ENCODE data around the gene TMEM123.
"Not testable (repeated sequence)": the region's sequence is repeated elsewhere in the genome, so short reads cannot be mapped to it uniquely, and the experiment has no call there.

Gene TMEM123

DNA sequence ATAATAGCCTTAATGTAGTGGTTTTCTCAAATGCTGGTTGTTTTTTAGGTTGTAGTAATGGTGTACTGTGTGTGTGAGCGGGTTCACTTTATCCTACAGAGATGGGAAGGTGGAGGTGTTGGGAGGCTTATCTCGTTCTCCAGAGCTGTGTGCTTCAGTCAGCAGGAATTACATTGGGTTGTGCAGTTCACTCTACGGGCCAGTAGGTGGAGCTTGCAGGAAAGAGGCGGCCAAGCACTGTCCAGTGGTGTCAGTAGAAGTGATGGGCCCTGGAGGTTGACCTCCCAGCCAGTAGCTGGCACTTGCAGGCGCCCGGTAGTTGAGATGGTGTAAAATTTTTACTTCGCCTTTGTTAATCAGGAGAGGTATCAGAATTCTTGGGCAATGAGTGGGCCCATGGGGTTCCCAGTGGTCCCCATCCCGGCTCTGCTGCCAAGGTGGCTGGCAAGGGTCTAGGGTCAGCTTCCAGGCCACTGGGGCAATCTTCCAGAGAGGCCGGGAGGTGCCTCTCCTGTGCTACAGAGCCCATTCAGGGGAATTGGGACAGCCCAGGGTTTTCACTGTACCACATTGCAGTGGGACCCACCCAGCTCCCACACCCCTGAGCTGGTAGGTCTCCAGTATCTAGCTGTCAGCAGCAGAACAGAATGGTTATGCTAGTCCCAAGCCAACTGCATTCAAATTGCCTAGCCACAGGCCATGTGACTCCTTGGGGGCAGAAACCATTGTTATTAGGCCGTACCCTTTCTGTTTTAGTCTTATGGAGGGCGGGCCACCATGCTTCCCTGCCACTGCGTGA lies 61.7 kb downstream of the TMEM123 start:
- no peak for DNase-seq

DNA sequence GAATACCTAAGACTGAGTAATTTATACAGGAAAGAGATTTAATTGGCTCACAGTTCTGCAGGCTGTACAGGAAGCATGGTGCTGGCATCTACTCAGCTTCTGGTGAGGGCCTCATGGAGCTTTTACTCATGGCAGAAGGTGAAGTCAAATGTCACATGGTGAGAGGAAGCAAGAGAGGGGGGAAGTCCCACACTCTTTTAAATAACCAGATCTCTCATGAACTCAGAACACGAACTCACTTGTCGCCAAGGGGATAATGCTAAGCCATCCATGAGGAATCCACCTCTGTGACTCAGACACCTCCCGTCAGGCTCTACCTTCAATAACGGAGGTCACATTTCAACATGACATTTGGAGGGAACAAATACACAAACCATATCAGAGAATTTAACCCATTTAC lies 63.3 kb downstream of the TMEM123 start:
- DNase-seq: no peak

DNA sequence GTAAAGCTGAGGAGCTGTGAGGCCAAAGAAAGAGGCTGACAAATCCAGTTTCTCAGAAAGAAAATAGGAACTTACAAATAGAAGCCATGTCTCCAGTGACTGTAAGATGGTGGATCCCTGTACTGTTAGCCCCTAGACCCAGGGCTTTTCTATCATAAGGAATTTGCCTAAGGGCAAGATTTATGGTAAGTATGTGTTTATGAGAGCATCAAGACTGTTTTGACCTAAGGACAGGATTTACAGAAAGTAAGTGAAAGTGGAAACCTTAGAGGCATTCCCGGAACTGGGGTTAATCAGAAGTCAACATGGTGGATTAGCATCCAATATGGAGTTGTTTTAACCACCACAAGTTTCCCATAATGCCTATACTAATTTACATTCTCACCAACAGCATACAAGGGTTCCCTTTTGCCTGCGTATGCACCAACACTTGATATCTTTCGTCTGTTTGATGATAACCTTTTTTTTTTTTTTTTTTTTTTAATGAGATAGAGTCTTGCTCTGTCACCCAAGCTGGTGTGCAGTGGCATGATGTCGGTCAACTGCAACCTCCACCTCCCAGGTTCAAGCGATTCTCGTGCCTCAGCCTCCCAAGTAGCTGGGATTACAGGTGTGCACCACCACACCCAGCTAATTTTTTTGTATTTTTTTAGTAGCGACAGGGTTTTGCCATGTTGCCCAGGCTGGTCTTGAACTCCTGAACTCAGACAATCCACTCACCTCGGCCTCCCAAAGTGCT lies 65.4 kb downstream of the TMEM123 start:
- DNase-seq: no peak

DNA sequence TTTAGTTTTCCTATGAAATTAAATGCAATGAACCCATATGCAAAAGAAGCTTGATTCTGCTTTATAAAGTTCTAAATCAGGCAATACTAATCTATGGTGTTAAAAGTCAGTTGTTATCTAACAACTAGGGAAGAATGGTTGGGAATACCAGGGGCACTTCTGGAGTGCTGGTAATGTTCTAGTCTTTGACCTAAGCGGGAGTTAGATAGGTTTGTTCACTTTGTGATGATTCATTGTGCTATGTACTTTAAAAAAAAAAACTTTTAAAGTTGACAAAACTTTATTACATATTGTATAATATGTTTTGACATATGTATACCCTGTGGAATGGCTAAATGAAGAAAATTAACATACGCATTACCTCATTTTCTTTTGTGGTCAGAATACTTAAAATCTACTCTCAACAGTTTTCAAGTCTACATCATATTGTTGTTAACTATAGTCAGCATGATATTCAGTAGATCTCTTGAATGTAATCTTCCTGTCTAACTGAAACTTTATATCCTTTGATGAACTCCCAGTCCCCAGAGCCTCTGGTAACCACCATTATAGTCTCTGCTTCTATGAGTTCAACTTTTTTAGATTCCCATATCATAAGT lies 66.3 kb downstream of the TMEM123 start:
- no peak for DNase-seq

GRCh38 chr11:102385085-102386007 lies 67.2 kb downstream of the TMEM123 start:
- DNase-seq: no peak

GRCh38 chr11:102384419-102385079 lies 68.0 kb downstream of the TMEM123 start:
- no peak for DNase-seq

DNA sequence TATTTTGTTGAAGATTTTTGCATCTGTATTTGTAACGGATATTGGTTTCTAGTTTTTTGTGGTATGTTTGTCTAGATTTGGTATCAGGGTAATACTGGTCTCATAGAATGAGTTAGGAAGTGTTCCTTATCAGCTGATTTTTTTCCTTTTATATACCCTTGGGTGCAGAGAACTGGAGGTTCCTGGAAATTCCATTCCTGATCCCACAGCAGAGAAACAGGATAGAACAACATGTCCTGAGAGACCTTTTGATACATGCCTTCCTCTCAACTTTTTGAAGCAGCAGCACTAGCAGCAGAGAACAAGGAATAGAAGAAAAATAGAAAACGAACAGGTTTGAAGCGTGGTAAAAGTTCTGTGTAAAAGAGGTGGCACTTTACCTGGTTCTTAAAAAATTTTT lies 68.7 kb downstream of the TMEM123 start:
- no peak for DNase-seq

DNA sequence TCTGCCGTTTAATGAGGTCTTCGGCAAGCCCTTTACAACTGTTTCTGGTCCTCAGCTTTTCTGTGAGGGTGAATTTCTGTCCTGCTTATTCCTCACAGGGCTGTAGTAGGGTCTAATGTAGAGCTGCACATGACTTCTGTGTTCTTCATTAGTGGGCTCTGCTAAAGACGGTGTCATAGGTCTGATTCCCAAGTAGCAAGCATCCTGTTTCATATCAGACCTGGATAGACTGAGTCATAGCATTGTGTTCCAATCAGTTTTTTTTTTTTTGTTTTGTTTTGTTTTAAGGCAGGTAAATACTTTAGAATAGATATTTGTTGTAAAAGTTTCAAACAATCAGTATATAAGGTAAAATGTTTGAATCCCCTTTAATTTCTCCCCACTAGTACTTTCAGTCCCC lies 70.2 kb downstream of the TMEM123 start:
- no peak for DNase-seq

- DNase-seq: no peak
Observed at GRCh38 chr11:102378818-102379217, 73.7 kb downstream of the TMEM123 start.

- no peak for DNase-seq
Observed at GRCh38 chr11:102377891-102378290, 74.7 kb downstream of the TMEM123 start.

- no peak for DNase-seq
Observed at GRCh38 chr11:102375720-102376399, 76.7 kb downstream of the TMEM123 start.

- not testable (repeated sequence) for DNase-seq
Observed at GRCh38 chr11:102374633-102375424, 77.7 kb downstream of the TMEM123 start.

DNA sequence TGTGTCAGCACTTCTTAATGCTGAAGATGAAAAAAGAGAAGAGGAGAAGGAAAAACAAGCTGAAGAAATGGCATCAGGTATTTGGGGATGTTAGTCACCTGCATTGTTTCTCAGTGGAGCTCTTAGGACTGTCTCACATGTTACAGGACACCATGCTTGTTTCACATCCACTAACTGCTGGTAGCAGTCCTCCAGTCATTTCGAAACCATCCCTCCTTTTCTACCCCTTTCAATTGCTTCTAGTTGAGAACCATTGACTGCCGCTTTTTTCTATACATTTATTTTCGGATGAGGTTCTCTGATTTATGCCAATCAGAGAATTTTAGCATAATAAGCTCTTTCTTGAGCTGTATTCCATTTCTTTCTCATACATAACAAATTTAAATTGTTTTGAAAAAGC lies 84.1 kb downstream of the TMEM123 start:
- DNase-seq: no peak

- no peak for DNase-seq
Observed at GRCh38 chr11:102367364-102367763, 85.2 kb downstream of the TMEM123 start.

- DNase-seq: no peak
Observed at GRCh38 chr11:102364991-102365390, 87.6 kb downstream of the TMEM123 start.

GRCh38 chr11:102361086-102362031 lies 91.2 kb downstream of the TMEM123 start:
- no peak for DNase-seq

DNA sequence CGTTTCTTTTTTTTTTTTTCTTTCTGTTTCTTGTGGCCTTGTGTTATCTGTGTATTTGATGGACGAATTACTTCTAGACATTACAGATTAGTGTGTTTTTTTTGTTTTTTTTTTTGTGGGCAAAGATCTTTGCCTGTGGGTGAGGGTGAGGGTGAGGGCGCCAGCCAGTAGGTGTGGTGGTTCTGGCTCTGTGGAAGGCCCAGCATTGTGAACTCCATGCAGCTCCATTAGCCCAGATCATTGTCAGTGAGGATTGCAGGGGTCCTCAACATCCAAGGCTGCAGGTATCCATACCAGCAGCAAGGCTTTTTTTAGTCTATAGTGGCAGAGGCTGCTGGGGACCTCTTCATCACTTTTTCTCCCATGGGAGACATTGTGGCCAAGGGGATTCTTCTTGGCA lies 91.9 kb downstream of the TMEM123 start:
- DNase-seq: no peak

- DNase-seq: no peak
Observed at GRCh38 chr11:102359372-102359771, 93.2 kb downstream of the TMEM123 start.

DNA sequence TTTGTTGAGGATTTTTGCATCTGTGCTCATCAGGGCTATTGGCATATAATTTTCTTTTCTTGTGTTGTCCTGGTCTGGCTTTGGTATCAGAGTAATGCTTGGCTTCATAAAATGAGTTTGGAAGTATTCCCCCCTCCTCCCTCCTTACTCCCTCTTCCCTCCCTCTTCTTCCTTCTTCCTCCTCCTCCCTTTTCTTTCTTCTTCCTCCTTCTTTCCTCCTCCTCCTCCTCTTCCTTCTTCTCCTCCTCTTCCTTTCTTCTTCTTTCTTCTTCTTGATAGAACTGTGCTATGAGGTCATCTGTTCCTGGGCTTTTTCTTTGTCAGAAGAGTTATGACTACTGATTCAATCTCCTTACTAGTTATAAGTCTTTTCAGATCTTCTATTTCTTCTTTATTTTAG lies 95.4 kb downstream of the TMEM123 start:
- DNase-seq: no peak

All from NCI-H2081 treated with DMSO at 0.1 percent for 48 hours (cell line).